Suprapubic skin (tissue), 3 donors: ENCODE data around the gene ZNF43.

ENCODE experiments used
- EP300 ChIP-seq: sonication (generic); formaldehyde crosslinking; IDR thresholded peaks from one replicate; pipeline ENCODE4 v1.6.1; 2017; ENCODE audit warnings: antibody characterized with exemption
- POLR2A ChIP-seq, 2 donors: fragments of 450-650 bp; IDR thresholded peaks; one replicate each; pipeline ENCODE4 v1.6.1; 2017; ENCODE audit warnings: antibody characterized with exemption in 2 of 2, mild to moderate bottlenecking in 2 of 2, moderate library complexity in 2 of 2
- TF ChIP-seq, protein P1 (sequence below), 2 donors: fragments of 200-600 bp in 1 of 2; fragments of 450-650 bp in 1 of 2; sonication (generic) in 1 of 2; IDR thresholded peaks; one replicate each; pipeline ENCODE4 v1.5.1; 2016 to 2019; ENCODE audit warnings: antibody characterized with exemption in 2 of 2, mild to moderate bottlenecking in 1 of 2, moderate library complexity in 1 of 2

GRCh38 chr19:21877976-21878375, 42.0 kb upstream of the ZNF43 start:
- TF ChIP-seq, protein P1, sequence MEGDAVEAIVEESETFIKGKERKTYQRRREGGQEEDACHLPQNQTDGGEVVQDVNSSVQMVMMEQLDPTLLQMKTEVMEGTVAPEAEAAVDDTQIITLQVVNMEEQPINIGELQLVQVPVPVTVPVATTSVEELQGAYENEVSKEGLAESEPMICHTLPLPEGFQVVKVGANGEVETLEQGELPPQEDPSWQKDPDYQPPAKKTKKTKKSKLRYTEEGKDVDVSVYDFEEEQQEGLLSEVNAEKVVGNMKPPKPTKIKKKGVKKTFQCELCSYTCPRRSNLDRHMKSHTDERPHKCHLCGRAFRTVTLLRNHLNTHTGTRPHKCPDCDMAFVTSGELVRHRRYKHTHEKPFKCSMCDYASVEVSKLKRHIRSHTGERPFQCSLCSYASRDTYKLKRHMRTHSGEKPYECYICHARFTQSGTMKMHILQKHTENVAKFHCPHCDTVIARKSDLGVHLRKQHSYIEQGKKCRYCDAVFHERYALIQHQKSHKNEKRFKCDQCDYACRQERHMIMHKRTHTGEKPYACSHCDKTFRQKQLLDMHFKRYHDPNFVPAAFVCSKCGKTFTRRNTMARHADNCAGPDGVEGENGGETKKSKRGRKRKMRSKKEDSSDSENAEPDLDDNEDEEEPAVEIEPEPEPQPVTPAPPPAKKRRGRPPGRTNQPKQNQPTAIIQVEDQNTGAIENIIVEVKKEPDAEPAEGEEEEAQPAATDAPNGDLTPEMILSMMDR (IDR thresholded peaks at IDR 0.05), result no peak
- TF ChIP-seq EP300, result no peak
- no peak for TF ChIP-seq POLR2A (IDR thresholded peaks at IDR 0.05)
